ENCODE results near the gene PPP2R2B.

The PPP2R2B gene

GRCh38 chr5:146690880-146691355, 187.6 kb downstream of the PPP2R2B start:
- no peak for DNase-seq

GRCh38 chr5:146687630-146688029, 190.9 kb downstream of the PPP2R2B start:
- no peak for DNase-seq

GRCh38 chr5:146683861-146684260, 194.7 kb downstream of the PPP2R2B start:
- DNase-seq: no peak

DNA sequence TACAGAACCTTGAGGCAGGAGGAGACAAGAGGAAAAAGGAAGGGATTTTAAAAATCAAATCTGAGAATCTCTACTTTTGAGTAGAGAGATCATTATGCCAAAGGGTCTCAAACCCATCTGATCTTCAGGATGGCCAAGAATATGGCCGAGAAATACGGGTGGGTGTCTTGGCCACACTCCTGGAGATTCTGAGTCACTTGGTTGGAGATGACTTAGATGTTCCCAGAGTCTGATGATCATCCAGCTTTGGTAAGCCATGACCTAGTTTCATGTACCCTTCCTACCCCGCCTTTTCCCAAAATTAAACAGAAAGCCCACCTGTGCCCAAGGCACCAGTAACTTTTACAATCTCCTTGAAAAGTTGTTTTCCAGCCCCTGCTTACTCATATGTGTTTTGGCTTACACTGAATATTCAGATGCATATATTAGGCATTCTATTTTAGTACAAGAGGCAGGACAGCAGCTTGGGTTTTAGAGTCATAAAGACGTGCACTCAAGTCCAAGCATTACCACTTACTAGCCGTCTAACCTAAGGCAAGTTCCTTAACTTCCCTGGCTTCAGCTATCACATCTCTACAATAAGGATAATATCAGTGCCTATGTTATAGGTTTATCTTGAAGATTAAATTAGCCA, 195.5 kb downstream of the PPP2R2B start:
- no peak for DNase-seq

DNA sequence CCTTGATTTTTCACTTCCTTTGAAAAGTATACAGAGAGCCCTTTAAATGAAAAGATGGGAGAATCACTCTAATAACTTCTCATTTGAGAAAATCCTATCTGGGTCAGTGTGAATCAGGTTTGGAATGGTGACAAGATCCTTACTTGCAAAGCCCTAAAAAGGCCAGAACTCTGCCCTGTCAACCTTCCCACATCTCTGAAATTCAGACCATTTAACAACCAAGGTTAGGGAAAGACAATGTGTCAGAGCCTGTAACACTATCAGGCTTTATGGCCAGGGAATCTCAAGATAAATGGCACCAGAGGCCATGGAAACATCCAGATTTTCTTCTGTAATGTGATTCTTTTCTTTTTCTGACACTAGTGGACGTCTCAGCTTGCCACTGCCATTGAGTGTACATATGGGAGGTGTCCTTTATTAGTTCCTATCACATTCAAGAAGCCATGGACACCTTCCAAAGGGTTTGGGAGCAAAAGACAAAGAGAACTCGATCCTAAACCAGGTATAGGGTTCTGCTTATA, 196.9 kb downstream of the PPP2R2B start:
- DNase-seq: no peak

GRCh38 chr5:146680846-146681584, 197.5 kb downstream of the PPP2R2B start:
- DNase-seq: no peak

DNA sequence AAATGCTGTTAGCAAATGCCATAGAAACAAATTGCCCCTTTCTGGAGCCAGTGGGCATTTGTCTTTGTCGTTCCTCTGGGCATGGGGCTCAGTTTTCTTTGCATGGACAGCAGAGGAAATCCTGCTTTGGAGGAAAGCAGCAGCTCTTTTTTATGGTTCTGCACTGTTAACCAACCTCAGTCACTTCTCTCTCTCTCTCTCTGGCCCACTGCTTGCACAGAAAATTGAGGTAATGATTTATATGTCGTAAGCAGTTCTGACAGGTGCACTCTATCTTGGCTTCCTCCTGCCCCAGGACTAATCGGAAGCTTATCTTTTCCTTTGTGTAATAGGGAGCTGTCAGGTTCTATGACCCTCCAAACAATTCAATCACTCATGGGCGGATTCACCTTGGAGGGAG, 202.9 kb downstream of the PPP2R2B start:
- no peak for DNase-seq

DNA sequence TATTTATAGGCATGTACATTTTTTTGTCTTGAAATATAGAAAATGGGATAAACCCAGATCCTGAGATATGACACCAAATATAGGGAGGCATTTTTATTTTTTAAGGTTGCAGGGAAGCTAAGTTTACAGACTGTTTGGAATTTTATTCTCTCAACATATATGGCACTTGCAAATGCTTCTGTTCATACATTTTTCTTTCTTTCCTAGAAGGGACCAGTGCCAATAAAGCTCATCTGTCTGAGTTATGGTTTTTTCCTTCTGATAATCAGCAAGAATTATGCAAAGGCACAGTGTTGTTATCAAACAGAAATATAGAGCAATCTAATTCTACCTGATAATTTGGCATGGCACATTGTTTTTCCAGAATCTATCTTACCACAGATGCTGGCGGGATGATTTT, 205.7 kb downstream of the PPP2R2B start:
- no peak for DNase-seq

- DNase-seq: no peak
These were observed 206.8 kb downstream of the PPP2R2B start for GRCh38 chr5:146671561-146672295.

GRCh38 chr5:146669656-146670055, 208.9 kb downstream of the PPP2R2B start:
- no peak for DNase-seq

DNA sequence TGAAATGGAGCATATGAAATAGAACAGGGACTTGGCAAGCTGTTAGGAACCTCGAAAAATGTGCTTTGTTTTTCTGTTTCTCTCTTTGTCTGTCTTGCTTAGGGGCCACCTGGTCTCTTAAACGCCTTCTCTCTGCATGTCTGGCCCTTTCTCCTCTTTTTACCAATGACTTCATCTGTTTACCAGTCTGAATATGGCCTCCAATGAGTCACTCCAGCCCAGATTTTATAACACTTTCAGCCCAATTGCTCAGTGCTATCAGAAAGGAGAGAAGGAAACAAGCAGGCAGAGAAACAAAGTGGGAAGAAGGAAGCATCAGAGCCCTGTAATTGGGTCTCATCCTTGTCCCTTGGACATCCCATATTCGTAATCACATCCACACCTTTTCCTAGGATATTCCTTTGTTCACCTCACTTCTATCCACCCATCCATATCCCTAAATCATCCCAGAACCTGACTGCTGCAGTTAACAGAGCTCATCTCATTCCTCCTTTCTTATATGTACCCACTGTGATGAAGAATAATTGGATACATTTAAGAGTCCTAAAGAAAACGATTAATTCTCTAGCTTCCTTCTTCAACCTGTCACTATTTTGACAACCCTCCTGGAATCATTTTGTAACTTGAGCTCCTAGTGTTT, 210.8 kb downstream of the PPP2R2B start:
- peak; percentile 19 for DNase-seq

- DNase-seq: no peak
These were observed 216.3 kb downstream of the PPP2R2B start for GRCh38 chr5:146662229-146662628.

- no peak for DNase-seq
These were observed 218.1 kb downstream of the PPP2R2B start for GRCh38 chr5:146660376-146660960.

GRCh38 chr5:146659961-146660360, 218.6 kb downstream of the PPP2R2B start:
- DNase-seq: no peak

DNA sequence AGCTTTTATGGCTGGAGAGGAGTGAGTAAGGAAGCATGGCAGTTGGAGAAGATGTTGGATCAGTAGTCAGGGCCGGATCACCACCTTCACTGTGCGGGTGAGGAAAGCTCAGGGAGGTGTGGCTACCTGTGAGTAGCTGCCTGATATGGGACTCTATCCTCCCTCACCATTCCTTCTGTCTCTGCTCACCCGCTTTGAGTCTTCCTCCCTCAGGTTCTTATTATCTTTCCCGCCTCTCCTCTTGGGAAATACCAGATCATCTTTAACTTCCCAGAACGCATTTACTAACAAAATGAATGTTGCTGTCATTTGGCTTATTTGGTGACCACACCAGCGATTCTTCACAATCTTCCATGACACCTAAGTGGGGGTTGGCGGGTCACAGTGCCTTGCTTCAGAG, 221.9 kb downstream of the PPP2R2B start:
- DNase-seq: no peak

GRCh38 chr5:146653560-146653959, 225.0 kb downstream of the PPP2R2B start:
- no peak for DNase-seq

- DNase-seq: no peak
These were observed 226.0 kb downstream of the PPP2R2B start for GRCh38 chr5:146652547-146652946.

- peak; percentile 20 for DNase-seq
These were observed 230.8 kb downstream of the PPP2R2B start for GRCh38 chr5:146647656-146648199.

DNA sequence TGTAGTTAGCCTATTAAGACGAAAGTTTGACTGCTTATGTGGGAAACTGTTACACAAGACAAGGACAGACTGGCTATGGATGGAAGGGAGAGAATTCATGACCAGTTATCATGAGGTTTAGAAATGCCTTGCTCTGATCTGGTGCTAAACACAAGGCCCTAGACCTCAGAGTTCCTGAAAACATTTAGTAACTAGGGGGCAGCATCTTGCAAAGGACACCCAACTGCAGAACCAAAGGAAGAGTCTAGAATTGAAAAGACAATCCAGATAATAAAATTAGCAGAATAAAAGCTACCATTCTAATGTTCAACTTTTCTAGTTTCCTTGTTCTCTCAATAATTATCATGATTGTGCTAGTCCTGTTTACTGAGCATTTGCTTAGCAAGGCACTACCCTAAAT, 232.1 kb downstream of the PPP2R2B start:
- no peak for DNase-seq

DNA sequence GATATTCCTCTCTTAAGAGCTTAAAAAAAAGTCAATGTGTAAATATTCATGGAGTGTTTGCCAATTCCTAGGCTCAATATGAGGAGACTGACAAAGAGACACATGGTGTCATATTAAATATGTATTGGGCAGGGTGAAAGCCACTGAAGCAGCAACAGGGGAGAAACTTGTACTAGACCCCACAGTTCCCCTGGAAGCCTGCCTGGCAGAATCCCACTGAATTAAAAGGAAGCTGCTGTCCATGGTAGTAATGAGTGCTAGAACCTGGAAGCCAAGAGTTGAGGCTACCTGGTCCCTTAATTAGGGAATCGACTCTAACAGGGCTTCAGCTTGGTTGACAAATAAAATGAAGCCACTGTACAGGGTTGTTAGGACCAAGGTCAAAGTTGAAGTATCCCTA, 233.2 kb downstream of the PPP2R2B start:
- no peak for DNase-seq

GRCh38 chr5:146644831-146645230, 233.7 kb downstream of the PPP2R2B start:
- peak; percentile 32 for DNase-seq

DNA sequence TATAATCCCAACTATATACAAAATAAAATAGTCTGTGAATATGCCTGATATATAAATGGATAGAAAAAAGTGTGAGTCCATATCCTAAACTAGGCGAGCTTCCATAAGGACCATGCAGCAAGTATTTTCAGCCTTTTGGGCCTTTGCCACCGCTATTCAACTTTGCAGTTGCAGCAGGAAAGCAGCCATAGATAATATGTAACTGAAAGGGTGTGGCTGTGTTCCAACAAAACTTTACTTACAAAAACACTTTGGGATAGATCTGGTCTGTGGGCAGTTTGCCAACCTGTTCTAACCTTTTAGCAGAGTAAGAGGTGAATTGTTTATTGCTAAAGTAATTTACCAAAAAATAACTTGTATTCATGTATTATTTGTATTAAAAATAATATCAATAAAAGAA, 234.8 kb downstream of the PPP2R2B start:
- DNase-seq: no peak
